ENCODE data around the gene PLA2G6.

Gene PLA2G6

DNA sequence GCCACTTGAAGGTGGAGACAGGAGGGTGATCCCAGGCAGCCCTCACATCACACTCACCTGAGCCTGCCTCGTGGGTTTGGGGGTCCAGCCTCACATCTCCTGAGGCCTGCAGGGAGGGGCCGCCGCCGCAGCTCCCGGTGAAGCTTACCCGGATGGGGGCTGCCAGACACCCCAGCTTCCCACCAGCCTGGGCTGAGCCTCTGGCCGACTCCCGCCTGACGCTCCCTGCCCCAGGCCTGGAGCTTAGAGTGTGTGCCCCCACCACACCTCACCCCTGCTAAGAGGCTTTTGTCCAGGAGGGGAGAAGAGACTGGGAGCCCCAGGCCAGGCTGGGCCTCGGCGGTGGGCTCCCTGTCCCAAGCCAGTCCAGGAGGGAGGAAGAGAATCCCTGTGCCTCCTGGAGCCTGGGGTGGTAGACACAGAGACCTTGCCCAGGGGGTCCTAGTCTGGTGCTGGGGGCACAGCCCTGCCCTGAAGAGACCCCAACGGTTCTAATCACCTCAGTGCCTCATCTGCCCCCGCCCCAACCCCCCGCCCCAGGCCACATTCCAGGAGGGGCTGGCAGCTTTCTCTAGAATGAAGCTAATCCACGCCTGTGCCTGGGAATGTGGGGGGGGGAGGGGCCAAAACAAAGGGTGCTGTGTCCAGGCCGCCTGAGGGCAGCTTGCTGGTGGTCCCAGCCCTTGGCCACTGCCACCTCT, 97.5 kb downstream of the PLA2G6 start, which contains the start of gene SLC16A8:
Gene SLC16A8 (minus strand): TSS at position 254 of the 701 bp plus-strand sequence. CDS start 1,311 bp downstream, outside the sequence.
- no peak for TF ChIP-seq SIN3A (IDR thresholded peaks at IDR 0.05; ENCODE audit: borderline replicate concordance, insufficient read depth, low read length)
- TF ChIP-seq, protein P1, sequence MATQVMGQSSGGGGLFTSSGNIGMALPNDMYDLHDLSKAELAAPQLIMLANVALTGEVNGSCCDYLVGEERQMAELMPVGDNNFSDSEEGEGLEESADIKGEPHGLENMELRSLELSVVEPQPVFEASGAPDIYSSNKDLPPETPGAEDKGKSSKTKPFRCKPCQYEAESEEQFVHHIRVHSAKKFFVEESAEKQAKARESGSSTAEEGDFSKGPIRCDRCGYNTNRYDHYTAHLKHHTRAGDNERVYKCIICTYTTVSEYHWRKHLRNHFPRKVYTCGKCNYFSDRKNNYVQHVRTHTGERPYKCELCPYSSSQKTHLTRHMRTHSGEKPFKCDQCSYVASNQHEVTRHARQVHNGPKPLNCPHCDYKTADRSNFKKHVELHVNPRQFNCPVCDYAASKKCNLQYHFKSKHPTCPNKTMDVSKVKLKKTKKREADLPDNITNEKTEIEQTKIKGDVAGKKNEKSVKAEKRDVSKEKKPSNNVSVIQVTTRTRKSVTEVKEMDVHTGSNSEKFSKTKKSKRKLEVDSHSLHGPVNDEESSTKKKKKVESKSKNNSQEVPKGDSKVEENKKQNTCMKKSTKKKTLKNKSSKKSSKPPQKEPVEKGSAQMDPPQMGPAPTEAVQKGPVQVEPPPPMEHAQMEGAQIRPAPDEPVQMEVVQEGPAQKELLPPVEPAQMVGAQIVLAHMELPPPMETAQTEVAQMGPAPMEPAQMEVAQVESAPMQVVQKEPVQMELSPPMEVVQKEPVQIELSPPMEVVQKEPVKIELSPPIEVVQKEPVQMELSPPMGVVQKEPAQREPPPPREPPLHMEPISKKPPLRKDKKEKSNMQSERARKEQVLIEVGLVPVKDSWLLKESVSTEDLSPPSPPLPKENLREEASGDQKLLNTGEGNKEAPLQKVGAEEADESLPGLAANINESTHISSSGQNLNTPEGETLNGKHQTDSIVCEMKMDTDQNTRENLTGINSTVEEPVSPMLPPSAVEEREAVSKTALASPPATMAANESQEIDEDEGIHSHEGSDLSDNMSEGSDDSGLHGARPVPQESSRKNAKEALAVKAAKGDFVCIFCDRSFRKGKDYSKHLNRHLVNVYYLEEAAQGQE (IDR thresholded peaks at IDR 0.05; ENCODE audit: insufficient read depth in 1 of 2, low read depth in 2 of 2, low read length in 2 of 2), result no peak
- TF ChIP-seq FOXP2 (optimal IDR thresholded peaks at IDR 0.05; ENCODE audit: borderline replicate concordance, extremely low read depth, extremely low read length, insufficient read depth), result no peak
- TF ChIP-seq POLR2AphosphoS5 (IDR thresholded peaks at IDR 0.05; ENCODE audit: low read depth, low read length), result no peak
- no peak for TF ChIP-seq TAF1 (IDR thresholded peaks at IDR 0.05; ENCODE audit: borderline replicate concordance, insufficient read depth, low read length)

GRCh38 chr22:38082986-38083710, 98.5 kb downstream of the PLA2G6 start:
- TF ChIP-seq SIN3A (IDR thresholded peaks at IDR 0.05; ENCODE audit: borderline replicate concordance, insufficient read depth, low read length), result no peak
- TF ChIP-seq POLR2AphosphoS5 (IDR thresholded peaks at IDR 0.05; ENCODE audit: low read depth, low read length), result no peak
- no peak for TF ChIP-seq FOXP2 (optimal IDR thresholded peaks at IDR 0.05; ENCODE audit: borderline replicate concordance, extremely low read depth, extremely low read length, insufficient read depth)
- TF ChIP-seq, protein P1 (IDR thresholded peaks at IDR 0.05; ENCODE audit: insufficient read depth in 1 of 2, low read depth in 2 of 2, low read length in 2 of 2), result no peak

DNA sequence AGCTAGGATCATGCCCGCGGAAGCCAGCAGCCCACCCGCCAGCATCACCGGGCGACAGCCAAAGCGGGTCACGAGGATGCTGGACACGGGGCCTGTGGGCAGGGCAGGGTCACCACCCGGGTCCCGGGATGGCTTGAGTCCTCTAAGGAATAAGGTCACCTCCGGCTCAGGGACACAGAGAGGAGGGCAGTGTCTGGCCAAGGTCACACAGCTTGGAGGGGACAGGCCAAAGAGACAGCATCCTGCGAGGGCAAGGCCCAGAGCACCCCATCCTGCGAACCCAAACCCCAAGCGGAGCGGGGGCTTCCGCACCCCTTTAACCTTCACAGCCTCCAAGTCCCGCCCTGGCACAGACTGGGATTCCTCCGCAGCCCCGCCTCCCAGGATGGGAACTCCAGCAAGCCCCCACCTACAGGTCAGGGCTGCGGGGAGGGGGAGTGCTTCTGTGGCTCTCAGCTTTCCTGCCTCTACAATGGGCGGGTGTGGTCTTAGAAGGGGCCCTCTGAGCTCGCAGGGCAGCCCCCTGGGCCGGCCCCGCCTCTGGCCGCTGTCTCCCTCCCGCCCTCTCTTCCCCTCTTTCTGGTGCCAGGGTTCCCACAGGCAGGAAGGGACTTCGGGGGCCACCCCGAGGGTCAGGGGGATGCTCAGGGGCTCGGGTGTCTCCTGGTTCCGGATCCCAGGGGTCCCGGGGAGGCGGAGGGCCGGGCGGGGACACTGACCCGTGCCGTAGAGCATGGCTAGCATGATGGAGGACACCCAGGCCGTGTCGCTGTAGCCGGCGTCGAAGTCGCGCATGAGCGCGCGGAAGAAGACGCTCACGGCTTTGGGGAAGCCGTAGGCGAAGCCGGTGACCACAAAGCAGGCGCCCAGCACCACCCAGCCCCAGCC, 99.4 kb downstream of the PLA2G6 start:
- TF ChIP-seq SIN3A (IDR thresholded peaks at IDR 0.05; ENCODE audit: borderline replicate concordance, insufficient read depth, low read length) (no peak), FOXP2 (optimal IDR thresholded peaks at IDR 0.05; ENCODE audit: borderline replicate concordance, extremely low read depth, extremely low read length, insufficient read depth) (no peak), TAF1 (IDR thresholded peaks at IDR 0.05; ENCODE audit: borderline replicate concordance, insufficient read depth, low read length) (no peak), POLR2AphosphoS5 (IDR thresholded peaks at IDR 0.05; ENCODE audit: low read depth, low read length) (no peak)
- TF ChIP-seq, protein P1 (IDR thresholded peaks at IDR 0.05; ENCODE audit: insufficient read depth in 1 of 2, low read depth in 2 of 2, low read length in 2 of 2), result no peak

GRCh38 chr22:38081636-38081940, 100.0 kb downstream of the PLA2G6 start:
- no peak for TF ChIP-seq FOXP2 (optimal IDR thresholded peaks at IDR 0.05; ENCODE audit: borderline replicate concordance, extremely low read depth, extremely low read length, insufficient read depth)
- TF ChIP-seq, protein P1 (IDR thresholded peaks at IDR 0.05; ENCODE audit: insufficient read depth in 1 of 2, low read depth in 2 of 2, low read length in 2 of 2), result no peak
- no peak for TF ChIP-seq POLR2AphosphoS5 (IDR thresholded peaks at IDR 0.05; ENCODE audit: low read depth, low read length)
- TF ChIP-seq TAF1 (IDR thresholded peaks at IDR 0.05; ENCODE audit: borderline replicate concordance, insufficient read depth, low read length), result no peak
- no peak for TF ChIP-seq SIN3A (IDR thresholded peaks at IDR 0.05; ENCODE audit: borderline replicate concordance, insufficient read depth, low read length)
